ENCODE results near the gene CADM1.

- TF ChIP-seq, protein P1, sequence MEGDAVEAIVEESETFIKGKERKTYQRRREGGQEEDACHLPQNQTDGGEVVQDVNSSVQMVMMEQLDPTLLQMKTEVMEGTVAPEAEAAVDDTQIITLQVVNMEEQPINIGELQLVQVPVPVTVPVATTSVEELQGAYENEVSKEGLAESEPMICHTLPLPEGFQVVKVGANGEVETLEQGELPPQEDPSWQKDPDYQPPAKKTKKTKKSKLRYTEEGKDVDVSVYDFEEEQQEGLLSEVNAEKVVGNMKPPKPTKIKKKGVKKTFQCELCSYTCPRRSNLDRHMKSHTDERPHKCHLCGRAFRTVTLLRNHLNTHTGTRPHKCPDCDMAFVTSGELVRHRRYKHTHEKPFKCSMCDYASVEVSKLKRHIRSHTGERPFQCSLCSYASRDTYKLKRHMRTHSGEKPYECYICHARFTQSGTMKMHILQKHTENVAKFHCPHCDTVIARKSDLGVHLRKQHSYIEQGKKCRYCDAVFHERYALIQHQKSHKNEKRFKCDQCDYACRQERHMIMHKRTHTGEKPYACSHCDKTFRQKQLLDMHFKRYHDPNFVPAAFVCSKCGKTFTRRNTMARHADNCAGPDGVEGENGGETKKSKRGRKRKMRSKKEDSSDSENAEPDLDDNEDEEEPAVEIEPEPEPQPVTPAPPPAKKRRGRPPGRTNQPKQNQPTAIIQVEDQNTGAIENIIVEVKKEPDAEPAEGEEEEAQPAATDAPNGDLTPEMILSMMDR (conservative IDR thresholded peaks at IDR 0.05; ENCODE audit: low read depth in 2 of 2), result no peak
- TF ChIP-seq POLR2AphosphoS5 (IDR thresholded peaks at IDR 0.05; ENCODE audit: low read depth) (no peak), EZH2phosphoT487 (IDR thresholded peaks at IDR 0.05; ENCODE audit: unreplicated experiment) (no peak), EZH2 (IDR thresholded peaks at IDR 0.05; ENCODE audit: low read depth, unreplicated experiment) (peak; percentile 28), CREB1 (CRISPR knock-in tag; IDR thresholded peaks at IDR 0.05; ENCODE audit: low read depth) (no peak), NANOG (IDR thresholded peaks at IDR 0.05; ENCODE audit: borderline replicate concordance) (no peak), ZNF331 (CRISPR knock-in tag; IDR thresholded peaks at IDR 0.05; ENCODE audit: low read depth) (no peak), JUNB (IDR thresholded peaks at IDR 0.05; ENCODE audit: unreplicated experiment) (no peak), REST (IDR thresholded peaks at IDR 0.05; ENCODE audit: unreplicated experiment) (no peak), ZNF462 (CRISPR knock-in tag; IDR thresholded peaks at IDR 0.05) (no peak), ZNF114 (CRISPR knock-in tag; IDR thresholded peaks at IDR 0.05) (no peak)
Observed at GRCh38 chr11:115501502-115501892, 2.7 kb downstream of the CADM1 start.
